Gastrocnemius medialis (tissue), 4 donors: ENCODE results near the gene BRIX1. TPM values are rescaled to one million over a fixed set of nuclear protein-coding genes. Genes with fewer than 3 reads are reported as not detected.

Experiments used
- ATAC-seq, 2 donors: fragments of 150-250 bp; one replicate each; pipeline ENCODE4 v1.9.1; 2016
- DNase-seq, 2 donors: peaks; one replicate each; pipeline ENCODE4 v3.0.0-alpha.2; 2019
- H3K27ac ChIP-seq, 4 donors: fragments of 200-600 bp; sonication (generic); 1 replicate in 1 of 4; 2 replicates in 3 of 4; pipeline ENCODE4 v1.5.1; 2016 to 2018; ENCODE audit warnings: mild to moderate bottlenecking in 2 of 4, moderate library complexity in 1 of 4
- H3K27me3 ChIP-seq, 3 donors: fragments of 200-600 bp; sonication (generic) in 2 of 3; 1 replicate in 1 of 3; 2 replicates in 2 of 3; pipeline versions ENCODE4 v1.5.1 to v1.6.0; 2016 to 2019; ENCODE audit warnings: mild to moderate bottlenecking in 1 of 3, moderate library complexity in 1 of 3
- H3K36me3 ChIP-seq, 2 donors: fragments of 200-600 bp; sonication (generic) in 1 of 2; one replicate each; pipeline ENCODE4 v1.5.1; 2017 to 2018
- H3K4me1 ChIP-seq, 2 donors: fragments of 200-600 bp; sonication (generic) in 1 of 2; one replicate each; pipeline ENCODE4 v1.5.1; 2016 to 2017; ENCODE audit warnings: mild to moderate bottlenecking in 2 of 2
- H3K4me3 ChIP-seq, 4 donors: fragments of 200-600 bp; sonication (generic) in 3 of 4; 1 replicate in 1 of 4; 2 replicates in 3 of 4; pipeline ENCODE4 v1.5.1; 2016 to 2019; ENCODE audit warnings: mild to moderate bottlenecking in 2 of 4
- H3K9me3 ChIP-seq, 3 donors: fragments of 200-600 bp; sonication (generic) in 2 of 3; 1 replicate in 1 of 3; 2 replicates in 2 of 3; pipeline ENCODE4 v1.5.1; 2016 to 2019
- CTCF ChIP-seq, 5 experiments: fragments of 450-650 bp in 3 of 5; fragments of 200-600 bp in 2 of 5; sonication (generic) in 2 of 5; IDR thresholded peaks in 4 of 5; conservative IDR thresholded peaks in 1 of 5; 1 replicate in 4 of 5; 2 replicates in 1 of 5; pipeline ENCODE4 v1.5.1; 2016 to 2019; ENCODE audit warnings: antibody characterized with exemption in 5 of 5, mild to moderate bottlenecking in 3 of 5, moderate library complexity in 3 of 5
- POLR2A ChIP-seq, 2 donors: fragments of 450-650 bp; IDR thresholded peaks; one replicate each; pipeline ENCODE4 v1.6.1; 2017; ENCODE audit warnings: antibody characterized with exemption in 2 of 2, mild to moderate bottlenecking in 2 of 2, moderate library complexity in 2 of 2
- in situ Hi-C, 4 donors: fragments of 200-750 bp; cut with MboI; loops; one replicate each; pipeline versions ENCODE4 v1.15.0 to v1.8.0; 2017; ENCODE audit warnings: low sequenced_read_pairs in 4 of 4
- intact Hi-C: fragments of 100-400 bp; cut with DNase I; formaldehyde crosslinking; loops from one replicate; pipeline ENCODE4 v1.15.1; 2023; ENCODE audit warnings: low total_unique reads
- total RNA-seq, 4 donors: library from RNA; depleted of rRNA; stranded (reverse); fragments of >200 nt; gene quantifications; one replicate each; pipeline versions ENCODE4 v1.1.0 to v1.2.3, GENCODE V29; 2016

BRIX1 gene
- total RNA-seq, 4 donors from 2014 or later, result 9.2 to 15.7 (median 12.0) TPM

GRCh38 chr5:34895641-34896419, 19.7 kb upstream of the BRIX1 start:
- in situ Hi-C loops (loop anchor here (10.0 to 25.0 kb wide), 3 partner anchors 371 to 411 kb away; no protein-coding TSS in a partner anchor), intact Hi-C loops (no loop called here)
- Histone ChIP-seq H3K9me3 (no peaks in the 10 kb centered on the region), H3K36me3 (peaks cover 0 to 5% of the 10 kb centered on the region in 2 donors), H3K27me3 (no peaks in the 10 kb centered on the region), H3K4me3 (no peak overlapping the region), H3K4me1 (no peaks in the 10 kb centered on the region), H3K27ac (no peak overlapping the region)
- DNase-seq, result no peak
- no peak for ATAC-seq
- no peak for TF ChIP-seq CTCF (IDR thresholded peaks at IDR 0.05 in 4 of 5, conservative IDR thresholded peaks at IDR 0.05 in 1 of 5)
- TF ChIP-seq POLR2A (IDR thresholded peaks at IDR 0.05), result no peak

- TF ChIP-seq POLR2A (IDR thresholded peaks at IDR 0.05), result no peak
- no peak for TF ChIP-seq CTCF (IDR thresholded peaks at IDR 0.05 in 4 of 5, conservative IDR thresholded peaks at IDR 0.05 in 1 of 5)
- in situ Hi-C loops, result loop anchor here (10.0 to 25.0 kb wide), 3 partner anchors 373 to 413 kb away; no protein-coding TSS in a partner anchor
- ATAC-seq (no peak), DNase-seq (no peak)
- Histone ChIP-seq H3K27ac (no peak overlapping the region), H3K9me3 (no peaks in the 10 kb centered on the region), H3K4me1 (no peaks in the 10 kb centered on the region), H3K4me3 (no peak overlapping the region), H3K36me3 (peaks cover 0 to 5% of the 10 kb centered on the region in 2 donors), H3K27me3 (no peaks in the 10 kb centered on the region)
- intact Hi-C loops, result loop anchor here (1.0 to 2.0 kb wide), 3 partner anchors 375 to 423 kb away; no protein-coding TSS in a partner anchor
These were observed 17.9 kb upstream of the BRIX1 start for GRCh38 chr5:34897646-34898045.

- TF ChIP-seq CTCF (IDR thresholded peaks at IDR 0.05 in 4 of 5, conservative IDR thresholded peaks at IDR 0.05 in 1 of 5) (peak; percentile 48 to 77 (median 58)), POLR2A (IDR thresholded peaks at IDR 0.05) (no peak)
- DNase-seq (peak; percentile 11 to 19), ATAC-seq (peak in 1 of 2 donors; percentile 44)
- Histone ChIP-seq H3K4me1 (no peaks in the 10 kb centered on the region), H3K36me3 (peaks cover 0 to 5% of the 10 kb centered on the region in 2 donors), H3K9me3 (no peaks in the 10 kb centered on the region), H3K27ac (no peak overlapping the region), H3K4me3 (no peak overlapping the region), H3K27me3 (no peaks in the 10 kb centered on the region)
- in situ Hi-C loops (loop anchor here (10.0 to 25.0 kb wide), 3 partner anchors 374 to 414 kb away; no protein-coding TSS in a partner anchor), intact Hi-C loops (loop anchor here (1.0 to 2.0 kb wide), 3 partner anchors 376 to 424 kb away; no protein-coding TSS in a partner anchor)
These were observed 17.1 kb upstream of the BRIX1 start for GRCh38 chr5:34898258-34898895.

GRCh38 chr5:34899066-34899465, 16.4 kb upstream of the BRIX1 start:
- intact Hi-C loops, result loop anchor here (2.0 kb wide), 2 partner anchors 376 to 424 kb away; no protein-coding TSS in a partner anchor
- H3K27ac ChIP-seq, result no peak overlapping the region

More at GRCh38 chr5:34899066-34899465, 16.4 kb upstream of the BRIX1 start:
- DNase-seq, result no peak
- no peaks in the 10 kb centered on the region for H3K9me3 ChIP-seq
- no peaks in the 10 kb centered on the region for H3K27me3 ChIP-seq
- H3K4me1 ChIP-seq, result no peaks in the 10 kb centered on the region
- in situ Hi-C loops, result loop anchor here (10.0 to 25.0 kb wide), 3 partner anchors 374 to 414 kb away; no protein-coding TSS in a partner anchor
- H3K4me3 ChIP-seq, result no peak overlapping the region
- no peak for ATAC-seq
- no peak for TF ChIP-seq POLR2A (IDR thresholded peaks at IDR 0.05)
- TF ChIP-seq CTCF (IDR thresholded peaks at IDR 0.05 in 4 of 5, conservative IDR thresholded peaks at IDR 0.05 in 1 of 5), result no peak
- H3K36me3 ChIP-seq, result peaks cover 0 to 5% of the 10 kb centered on the region in 2 donors
